ENCODE results near the gene DBNL.

- TF ChIP-seq FOXA1 (IDR thresholded peaks at IDR 0.05), result no peak
- TF ChIP-seq ELF4 (IDR thresholded peaks at IDR 0.05), result no peak
- no peak for TF ChIP-seq TARDBP (IDR thresholded peaks at IDR 0.05)
- TF ChIP-seq FOXK2 (IDR thresholded peaks at IDR 0.05), result no peak
- TF ChIP-seq NFRKB (IDR thresholded peaks at IDR 0.05), result no peak
- TF ChIP-seq SP1 (IDR thresholded peaks at IDR 0.05), result no peak
Measured at GRCh38 chr7:44097064-44097932, 52.8 kb downstream of the DBNL start.

Data from HEK293T (cell line).